ENCODE results near the gene SIAH2.

- no peak for TF ChIP-seq POLR2A (IDR thresholded peaks at IDR 0.05)
- TF ChIP-seq CTCF (IDR thresholded peaks at IDR 0.05): no peak
Observed at GRCh38 chr3:150734795-150735119, 28.2 kb downstream of the SIAH2 start.

Measured in right lobe of liver (tissue), 4 donors.